HG03045 (cell line): ENCODE measurements around the gene HMGN2.
"Not testable (repeated sequence)": the region's sequence is repeated elsewhere in the genome, so short reads cannot be mapped to it uniquely, and the experiment has no call there.

ENCODE experiments used
- ATAC-seq: cut with Tn5 transposase; IDR thresholded peaks from one replicate; pipeline ENCODE4 v1.9.1; 2021; ENCODE audit warnings: mild to moderate bottlenecking, moderate library complexity; ENCODE audit not compliant: unreplicated experiment

HMGN2 gene

GRCh38 chr1:26476958-26477357, 4.7 kb downstream of the HMGN2 start:
- no peak for ATAC-seq

GRCh38 chr1:26477446-26478152, 5.4 kb downstream of the HMGN2 start:
- ATAC-seq: no peak

- no peak for ATAC-seq
Measured at GRCh38 chr1:26478159-26478558, 5.9 kb downstream of the HMGN2 start.

GRCh38 chr1:26478988-26479387, 6.7 kb downstream of the HMGN2 start:
- no peak for ATAC-seq

- no peak for ATAC-seq
Measured at GRCh38 chr1:26482921-26483320, 10.7 kb downstream of the HMGN2 start.

GRCh38 chr1:26483980-26484379, 11.7 kb downstream of the HMGN2 start:
- ATAC-seq: no peak

GRCh38 chr1:26490155-26490554, 17.9 kb downstream of the HMGN2 start:
- no peak for ATAC-seq

- no peak for ATAC-seq
Measured at GRCh38 chr1:26493267-26493666, 21.0 kb downstream of the HMGN2 start.

GRCh38 chr1:26493938-26494337, 21.7 kb downstream of the HMGN2 start:
- ATAC-seq: no peak

- ATAC-seq: no peak
Measured at GRCh38 chr1:26496861-26497260, 24.6 kb downstream of the HMGN2 start.

GRCh38 chr1:26498894-26499293, 26.7 kb downstream of the HMGN2 start:
- ATAC-seq: no peak

GRCh38 chr1:26500488-26501175, 28.4 kb downstream of the HMGN2 start:
- peak; percentile 58 for ATAC-seq

GRCh38 chr1:26510711-26511110, 38.5 kb downstream of the HMGN2 start:
- not testable (repeated sequence) for ATAC-seq

GRCh38 chr1:26515836-26516235, 43.6 kb downstream of the HMGN2 start:
- ATAC-seq: not testable (repeated sequence)

GRCh38 chr1:26516987-26517765, 44.9 kb downstream of the HMGN2 start:
- ATAC-seq: no peak

- ATAC-seq: no peak
Measured at GRCh38 chr1:26517766-26518049, 45.5 kb downstream of the HMGN2 start.

- no peak for ATAC-seq
Measured at GRCh38 chr1:26518355-26518754, 46.1 kb downstream of the HMGN2 start.

- ATAC-seq: no peak
Measured at GRCh38 chr1:26520339-26520738, 48.1 kb downstream of the HMGN2 start.

- no peak for ATAC-seq
Measured at GRCh38 chr1:26521669-26522030, 49.4 kb downstream of the HMGN2 start.

GRCh38 chr1:26522073-26522472, 49.8 kb downstream of the HMGN2 start:
- ATAC-seq: no peak

- no peak for ATAC-seq
Measured at GRCh38 chr1:26524181-26524580, 51.9 kb downstream of the HMGN2 start.
